ENCODE results near the gene JAG1.

JAG1 gene

DNA sequence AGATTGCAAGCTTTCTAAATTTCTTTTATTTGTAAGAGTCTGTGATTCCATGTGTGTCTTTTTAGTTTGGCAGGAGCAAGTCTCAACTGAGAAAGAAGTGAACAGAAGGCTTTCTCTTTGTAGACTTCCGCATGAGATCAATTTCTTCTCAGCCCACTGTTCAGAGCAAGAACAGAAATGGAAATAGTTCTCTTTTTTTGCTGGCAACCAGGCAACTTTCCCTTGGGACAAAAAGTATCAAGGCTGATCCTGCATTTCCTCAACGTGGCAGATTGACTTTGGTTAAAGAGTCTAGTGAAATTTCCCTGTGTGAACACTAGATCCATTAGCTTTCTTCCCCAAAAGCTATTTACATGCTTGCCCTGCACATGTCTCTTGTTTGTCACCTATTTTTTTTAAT, 46.8 kb upstream of the JAG1 start:
- Histone ChIP-seq H3K27ac (ENCODE audit: low read depth, low read length) (no peak overlapping the region), H3F3A (ENCODE audit: control insufficient read depth, insufficient read depth) (no peaks in the 10 kb centered on the region), H4K20me1 (ENCODE audit: control insufficient read depth, insufficient read depth, low read depth, low read length) (no peaks in the 10 kb centered on the region), H3K9me2 (replicated peaks; ENCODE audit: control insufficient read depth, low read length) (no peaks in the 10 kb centered on the region), H3K4me1 (ENCODE audit: control insufficient read depth, low read length) (no peaks in the 10 kb centered on the region), H3K4me2 (ENCODE audit: low read length) (no peak overlapping the region), H3K4me3 (ENCODE audit: low read length) (no peak overlapping the region), H3K9me3 (ENCODE audit: control insufficient read depth, insufficient read depth, low read length) (no peaks in the 10 kb centered on the region), H3K36me3 (ENCODE audit: control insufficient read depth, low read length) (no peaks in the 10 kb centered on the region), H3K79me2 (ENCODE audit: control insufficient read depth, low read length) (no peaks in the 10 kb centered on the region), H3K27me3 (ENCODE audit: control insufficient read depth, low read length) (no peaks in the 10 kb centered on the region)
- TF ChIP-seq EZH2phosphoT487 (IDR thresholded peaks at IDR 0.05; ENCODE audit: borderline replicate concordance, low read length), result no peak
- TF ChIP-seq, protein P1, sequence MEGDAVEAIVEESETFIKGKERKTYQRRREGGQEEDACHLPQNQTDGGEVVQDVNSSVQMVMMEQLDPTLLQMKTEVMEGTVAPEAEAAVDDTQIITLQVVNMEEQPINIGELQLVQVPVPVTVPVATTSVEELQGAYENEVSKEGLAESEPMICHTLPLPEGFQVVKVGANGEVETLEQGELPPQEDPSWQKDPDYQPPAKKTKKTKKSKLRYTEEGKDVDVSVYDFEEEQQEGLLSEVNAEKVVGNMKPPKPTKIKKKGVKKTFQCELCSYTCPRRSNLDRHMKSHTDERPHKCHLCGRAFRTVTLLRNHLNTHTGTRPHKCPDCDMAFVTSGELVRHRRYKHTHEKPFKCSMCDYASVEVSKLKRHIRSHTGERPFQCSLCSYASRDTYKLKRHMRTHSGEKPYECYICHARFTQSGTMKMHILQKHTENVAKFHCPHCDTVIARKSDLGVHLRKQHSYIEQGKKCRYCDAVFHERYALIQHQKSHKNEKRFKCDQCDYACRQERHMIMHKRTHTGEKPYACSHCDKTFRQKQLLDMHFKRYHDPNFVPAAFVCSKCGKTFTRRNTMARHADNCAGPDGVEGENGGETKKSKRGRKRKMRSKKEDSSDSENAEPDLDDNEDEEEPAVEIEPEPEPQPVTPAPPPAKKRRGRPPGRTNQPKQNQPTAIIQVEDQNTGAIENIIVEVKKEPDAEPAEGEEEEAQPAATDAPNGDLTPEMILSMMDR (IDR thresholded peaks at IDR 0.05; ENCODE audit: low read depth, low read length, poor library complexity, severe bottlenecking), result no peak

DNA sequence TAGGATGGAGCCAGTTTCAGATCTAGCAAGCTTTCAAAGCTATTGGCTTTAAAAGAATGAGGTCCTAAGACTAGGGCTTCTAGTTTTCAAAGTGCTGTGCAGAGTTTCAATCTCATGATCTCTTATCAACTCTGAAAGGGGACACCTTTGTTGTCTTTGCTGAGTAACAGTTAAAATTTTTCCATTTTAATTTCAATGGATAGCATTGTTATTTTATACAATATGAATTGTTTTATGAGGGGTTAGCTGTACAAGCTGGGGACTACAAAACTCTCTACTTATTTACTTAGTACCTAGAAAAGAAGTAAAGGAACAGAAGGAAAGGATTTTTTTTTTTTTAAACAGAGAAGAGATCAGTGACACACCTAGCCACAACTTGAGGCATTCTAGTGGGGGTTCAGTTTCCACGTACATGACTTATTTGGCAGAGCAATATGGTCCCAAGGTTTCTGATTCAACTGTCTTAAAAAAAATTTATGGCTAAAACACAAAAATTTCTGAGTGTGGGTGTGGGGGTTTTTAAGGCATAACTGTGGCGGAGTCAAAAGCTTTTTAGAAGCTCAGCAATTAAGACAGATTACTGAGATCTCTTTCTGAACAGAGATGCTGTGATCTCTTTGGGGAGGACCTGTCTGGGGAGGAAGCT, 46.1 kb upstream of the JAG1 start:
- Histone ChIP-seq H3K4me3 (ENCODE audit: low read length) (no peak overlapping the region), H3K4me1 (ENCODE audit: control insufficient read depth, low read length) (no peaks in the 10 kb centered on the region), H3K9me2 (replicated peaks; ENCODE audit: control insufficient read depth, low read length) (no peaks in the 10 kb centered on the region), H3K27ac (ENCODE audit: low read depth, low read length) (no peak overlapping the region), H4K20me1 (ENCODE audit: control insufficient read depth, insufficient read depth, low read depth, low read length) (no peaks in the 10 kb centered on the region), H3F3A (ENCODE audit: control insufficient read depth, insufficient read depth) (no peaks in the 10 kb centered on the region), H3K4me2 (ENCODE audit: low read length) (no peak overlapping the region), H3K79me2 (ENCODE audit: control insufficient read depth, low read length) (no peaks in the 10 kb centered on the region), H3K36me3 (ENCODE audit: control insufficient read depth, low read length) (no peaks in the 10 kb centered on the region), H3K9me3 (ENCODE audit: control insufficient read depth, insufficient read depth, low read length) (no peaks in the 10 kb centered on the region), H3K27me3 (ENCODE audit: control insufficient read depth, low read length) (no peaks in the 10 kb centered on the region)
- no peak for TF ChIP-seq EZH2phosphoT487 (IDR thresholded peaks at IDR 0.05; ENCODE audit: borderline replicate concordance, low read length)
- TF ChIP-seq, protein P1 (IDR thresholded peaks at IDR 0.05; ENCODE audit: low read depth, low read length, poor library complexity, severe bottlenecking), result no peak

DNA sequence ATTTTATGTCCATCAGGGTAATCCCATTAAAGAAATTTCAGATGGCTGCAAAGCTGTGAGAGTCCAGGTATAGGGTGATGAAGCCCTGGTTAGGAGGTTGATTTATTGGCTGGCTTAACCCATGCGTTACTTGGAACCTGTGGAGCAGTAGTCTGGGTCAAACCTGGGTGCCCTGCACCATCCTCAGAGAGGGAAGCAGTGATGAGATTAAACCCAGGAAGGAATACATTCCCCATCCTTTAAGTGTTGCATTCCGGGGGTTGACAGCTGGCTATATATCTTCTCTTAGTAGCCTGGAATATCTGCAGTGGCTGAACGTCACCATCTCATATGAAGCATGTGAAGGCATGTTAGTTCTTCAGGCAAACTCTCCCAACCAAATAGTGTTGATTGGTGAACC, 44.9 kb upstream of the JAG1 start:
- no peak overlapping the region for H3K4me2 ChIP-seq (ENCODE audit: low read length)
- H3F3A ChIP-seq (ENCODE audit: control insufficient read depth, insufficient read depth), result no peaks in the 10 kb centered on the region
- no peaks in the 10 kb centered on the region for H3K4me1 ChIP-seq (ENCODE audit: control insufficient read depth, low read length)
- TF ChIP-seq EZH2phosphoT487 (IDR thresholded peaks at IDR 0.05; ENCODE audit: borderline replicate concordance, low read length), result no peak
- TF ChIP-seq, protein P1 (IDR thresholded peaks at IDR 0.05; ENCODE audit: low read depth, low read length, poor library complexity, severe bottlenecking), result no peak
- H3K9me2 ChIP-seq (replicated peaks; ENCODE audit: control insufficient read depth, low read length), result no peaks in the 10 kb centered on the region
- H3K27me3 ChIP-seq (ENCODE audit: control insufficient read depth, low read length), result no peaks in the 10 kb centered on the region
- no peak overlapping the region for H3K4me3 ChIP-seq (ENCODE audit: low read length)
- H3K27ac ChIP-seq (ENCODE audit: low read depth, low read length), result no peak overlapping the region
- H3K9me3 ChIP-seq (ENCODE audit: control insufficient read depth, insufficient read depth, low read length), result no peaks in the 10 kb centered on the region
- no peaks in the 10 kb centered on the region for H3K79me2 ChIP-seq (ENCODE audit: control insufficient read depth, low read length)
- H4K20me1 ChIP-seq (ENCODE audit: control insufficient read depth, insufficient read depth, low read depth, low read length), result no peaks in the 10 kb centered on the region
- H3K36me3 ChIP-seq (ENCODE audit: control insufficient read depth, low read length), result no peaks in the 10 kb centered on the region

Measured in DOHH2 (cell line).